ENCODE data around the gene TMEM132D.

The TMEM132D gene

GRCh38 chr12:129203456-129203855, 700.4 kb downstream of the TMEM132D start:
- Histone ChIP-seq H3K27me3 (ENCODE audit: low read length) (no peaks in the 10 kb centered on the region), H3K9me3 (ENCODE audit: insufficient read depth, low read length) (no peaks in the 10 kb centered on the region), H3K36me3 (ENCODE audit: low read length) (no peaks in the 10 kb centered on the region), H3K9ac (ENCODE audit: low read length) (no peak overlapping the region), H4K20me1 (ENCODE audit: low read depth, low read length) (no peaks in the 10 kb centered on the region), H3F3A (ENCODE audit: insufficient read depth) (no peaks in the 10 kb centered on the region), H3K79me2 (ENCODE audit: insufficient read depth, low read length) (no peaks in the 10 kb centered on the region), H3K27ac (ENCODE audit: low read depth, low read length) (no peak overlapping the region), H3K9me2 (replicated peaks; ENCODE audit: insufficient read depth, low read length) (no peaks in the 10 kb centered on the region), H2AFZ (ENCODE audit: low read depth, low read length, severe bottlenecking) (no peak overlapping the region), H3K4me3 (ENCODE audit: insufficient read depth, low read length, poor library complexity, severe bottlenecking) (no peak overlapping the region), H3K4me2 (ENCODE audit: low read depth, low read length, poor library complexity, severe bottlenecking) (no peak overlapping the region)
- TF ChIP-seq, protein P1, sequence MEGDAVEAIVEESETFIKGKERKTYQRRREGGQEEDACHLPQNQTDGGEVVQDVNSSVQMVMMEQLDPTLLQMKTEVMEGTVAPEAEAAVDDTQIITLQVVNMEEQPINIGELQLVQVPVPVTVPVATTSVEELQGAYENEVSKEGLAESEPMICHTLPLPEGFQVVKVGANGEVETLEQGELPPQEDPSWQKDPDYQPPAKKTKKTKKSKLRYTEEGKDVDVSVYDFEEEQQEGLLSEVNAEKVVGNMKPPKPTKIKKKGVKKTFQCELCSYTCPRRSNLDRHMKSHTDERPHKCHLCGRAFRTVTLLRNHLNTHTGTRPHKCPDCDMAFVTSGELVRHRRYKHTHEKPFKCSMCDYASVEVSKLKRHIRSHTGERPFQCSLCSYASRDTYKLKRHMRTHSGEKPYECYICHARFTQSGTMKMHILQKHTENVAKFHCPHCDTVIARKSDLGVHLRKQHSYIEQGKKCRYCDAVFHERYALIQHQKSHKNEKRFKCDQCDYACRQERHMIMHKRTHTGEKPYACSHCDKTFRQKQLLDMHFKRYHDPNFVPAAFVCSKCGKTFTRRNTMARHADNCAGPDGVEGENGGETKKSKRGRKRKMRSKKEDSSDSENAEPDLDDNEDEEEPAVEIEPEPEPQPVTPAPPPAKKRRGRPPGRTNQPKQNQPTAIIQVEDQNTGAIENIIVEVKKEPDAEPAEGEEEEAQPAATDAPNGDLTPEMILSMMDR (IDR thresholded peaks at IDR 0.05; ENCODE audit: insufficient read depth, low read length, poor library complexity, severe bottlenecking): no peak

DNA sequence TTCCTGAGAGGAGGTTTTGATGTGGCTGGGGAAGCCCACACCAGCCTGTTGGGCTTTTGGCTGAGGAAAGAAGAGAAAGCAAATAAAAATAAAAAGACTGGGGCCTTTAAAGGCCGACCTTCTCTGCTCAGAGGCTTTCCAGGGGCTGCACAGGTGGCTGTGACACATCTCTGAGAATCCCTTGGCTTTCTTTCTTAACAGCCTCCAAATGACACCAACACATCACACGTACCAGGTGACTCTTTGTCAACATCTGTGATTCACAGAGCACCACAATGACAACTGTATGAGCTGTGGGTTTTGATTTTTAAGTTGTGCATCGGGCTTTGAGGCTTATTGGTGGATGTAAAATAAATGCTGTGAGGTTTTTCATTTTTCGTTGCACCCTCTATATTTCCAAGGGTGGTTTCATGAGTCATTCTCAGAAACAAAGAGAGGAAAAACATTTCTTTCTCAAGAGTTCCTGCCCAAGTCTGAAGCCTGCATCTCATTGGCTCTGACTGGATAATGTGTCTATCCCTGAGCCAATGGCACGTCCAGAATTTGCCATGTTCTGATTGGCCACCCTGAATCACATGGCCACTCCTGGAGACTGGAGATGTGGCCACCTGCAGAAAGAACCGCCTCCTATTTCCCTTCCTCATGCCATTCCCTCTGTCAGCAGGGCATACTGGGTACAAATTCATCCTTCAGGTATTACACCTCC, 701.6 kb downstream of the TMEM132D start:
- Histone ChIP-seq H4K20me1 (ENCODE audit: low read depth, low read length) (no peaks in the 10 kb centered on the region), H2AFZ (ENCODE audit: low read depth, low read length, severe bottlenecking) (no peak overlapping the region), H3F3A (ENCODE audit: insufficient read depth) (no peaks in the 10 kb centered on the region), H3K4me3 (ENCODE audit: insufficient read depth, low read length, poor library complexity, severe bottlenecking) (no peak overlapping the region), H3K27ac (ENCODE audit: low read depth, low read length) (no peak overlapping the region), H3K9ac (ENCODE audit: low read length) (no peak overlapping the region), H3K4me2 (ENCODE audit: low read depth, low read length, poor library complexity, severe bottlenecking) (no peak overlapping the region), H3K9me3 (ENCODE audit: insufficient read depth, low read length) (no peaks in the 10 kb centered on the region), H3K9me2 (replicated peaks; ENCODE audit: insufficient read depth, low read length) (no peaks in the 10 kb centered on the region), H3K27me3 (ENCODE audit: low read length) (no peaks in the 10 kb centered on the region), H3K79me2 (ENCODE audit: insufficient read depth, low read length) (no peaks in the 10 kb centered on the region), H3K36me3 (ENCODE audit: low read length) (no peaks in the 10 kb centered on the region)
- TF ChIP-seq, protein P1 (IDR thresholded peaks at IDR 0.05; ENCODE audit: insufficient read depth, low read length, poor library complexity, severe bottlenecking): no peak
- no peak for TF ChIP-seq EZH2phosphoT487 (conservative IDR thresholded peaks at IDR 0.05; ENCODE audit: low read length)

DNA sequence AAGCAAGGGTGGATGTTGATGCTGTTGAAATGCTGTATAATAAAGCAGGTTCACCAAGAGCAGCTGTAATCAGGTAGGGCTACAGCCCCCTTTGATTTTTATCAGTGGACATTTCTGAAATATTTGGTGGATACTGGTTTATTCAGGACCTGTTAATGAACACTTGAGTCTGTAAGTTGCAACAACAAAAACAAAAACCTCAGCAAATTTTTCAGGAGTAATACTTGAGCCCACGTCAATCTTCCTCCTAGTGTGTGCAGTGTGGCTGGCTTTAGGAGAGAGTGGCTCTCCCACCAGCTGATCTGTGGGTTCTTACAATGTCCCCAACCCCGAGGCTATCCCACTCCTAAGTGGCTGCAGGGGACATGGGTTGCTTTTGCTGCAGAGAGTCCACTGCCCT, 702.8 kb downstream of the TMEM132D start:
- Histone ChIP-seq H2AFZ (ENCODE audit: low read depth, low read length, severe bottlenecking) (no peak overlapping the region), H3K9me2 (replicated peaks; ENCODE audit: insufficient read depth, low read length) (no peaks in the 10 kb centered on the region), H4K20me1 (ENCODE audit: low read depth, low read length) (no peaks in the 10 kb centered on the region), H3K27ac (ENCODE audit: low read depth, low read length) (no peak overlapping the region), H3K4me3 (ENCODE audit: insufficient read depth, low read length, poor library complexity, severe bottlenecking) (no peak overlapping the region), H3K4me2 (ENCODE audit: low read depth, low read length, poor library complexity, severe bottlenecking) (no peak overlapping the region), H3K79me2 (ENCODE audit: insufficient read depth, low read length) (no peaks in the 10 kb centered on the region), H3K9ac (ENCODE audit: low read length) (no peak overlapping the region), H3K36me3 (ENCODE audit: low read length) (no peaks in the 10 kb centered on the region), H3F3A (ENCODE audit: insufficient read depth) (no peaks in the 10 kb centered on the region), H3K27me3 (ENCODE audit: low read length) (no peaks in the 10 kb centered on the region), H3K9me3 (ENCODE audit: insufficient read depth, low read length) (no peaks in the 10 kb centered on the region)
- TF ChIP-seq, protein P1 (IDR thresholded peaks at IDR 0.05; ENCODE audit: insufficient read depth, low read length, poor library complexity, severe bottlenecking): no peak
- no peak for TF ChIP-seq EZH2phosphoT487 (conservative IDR thresholded peaks at IDR 0.05; ENCODE audit: low read length)

Data from SU-DHL-6 (cell line).